ENCODE measurements around the gene CTNND1. TPM values are rescaled to one million over a fixed set of nuclear protein-coding genes. Genes with fewer than 3 reads are reported as not detected.
"Not testable (repeated sequence)": the region's sequence is repeated elsewhere in the genome, so short reads cannot be mapped to it uniquely, and the experiment has no call there.

The CTNND1 gene
- 66.9 and 70.8 TPM in 2 replicates for total RNA-seq (2014; rRNA removed; shearing (Covaris generic))

GRCh38 chr11:57761301-57762234 lies at the start of gene CTNND1:
TSS of gene CTNND1 (plus strand) at chr11:57761802. CDS start at chr11:57791479, 29,677 bp downstream.
- peak; percentile 95 for DNase-seq (ENCODE audit: low spot score)

GRCh38 chr11:57712256-57713150 lies 49.1 kb upstream of the CTNND1 start, which contains the start of gene TMX2:
TSS of gene TMX2 (plus strand) at chr11:57712593. CDS start at chr11:57712619, 26 bp downstream.
- DNase-seq (ENCODE audit: low spot score): peak; percentile 99

GRCh38 chr11:57713835-57714234 lies 47.8 kb upstream of the CTNND1 start:
- no peak for DNase-seq (ENCODE audit: low spot score)

GRCh38 chr11:57716726-57717125 lies 44.9 kb upstream of the CTNND1 start:
- DNase-seq (ENCODE audit: low spot score): not testable (repeated sequence)

GRCh38 chr11:57727185-57727584 lies 34.4 kb upstream of the CTNND1 start:
- no peak for DNase-seq (ENCODE audit: low spot score)

GRCh38 chr11:57728829-57729228 lies 32.8 kb upstream of the CTNND1 start:
- DNase-seq (ENCODE audit: low spot score): no peak

GRCh38 chr11:57729479-57729878 lies 32.1 kb upstream of the CTNND1 start:
- no peak for DNase-seq (ENCODE audit: low spot score)

- no peak for DNase-seq (ENCODE audit: low spot score)
Observed at GRCh38 chr11:57732661-57733060, 28.9 kb upstream of the CTNND1 start.

- DNase-seq (ENCODE audit: low spot score): no peak
Observed at GRCh38 chr11:57735619-57736298, 25.8 kb upstream of the CTNND1 start.

GRCh38 chr11:57741132-57742086 lies 20.2 kb upstream of the CTNND1 start, which contains the start of gene SELENOH:
TSS of gene SELENOH (plus strand) at chr11:57741491. CDS start at chr11:57741596, 105 bp downstream.
- peak; percentile 94 for DNase-seq (ENCODE audit: low spot score)

GRCh38 chr11:57742087-57742452 lies 19.5 kb upstream of the CTNND1 start:
- DNase-seq (ENCODE audit: low spot score): no peak

- DNase-seq (ENCODE audit: low spot score): no peak
Observed at GRCh38 chr11:57744357-57744756, 17.2 kb upstream of the CTNND1 start.

- no peak for DNase-seq (ENCODE audit: low spot score)
Observed at GRCh38 chr11:57745206-57745605, 16.4 kb upstream of the CTNND1 start.

- DNase-seq (ENCODE audit: low spot score): no peak
Observed at GRCh38 chr11:57746920-57747319, 14.7 kb upstream of the CTNND1 start.

- DNase-seq (ENCODE audit: low spot score): no peak
Observed at GRCh38 chr11:57751176-57751575, 10.4 kb upstream of the CTNND1 start.

- DNase-seq (ENCODE audit: low spot score): peak; percentile 34
Observed at GRCh38 chr11:57751676-57752253, 9.8 kb upstream of the CTNND1 start, which contains the start of gene BTBD18. TSS of gene BTBD18 (minus strand) at chr11:57751819. CDS start at chr11:57751188, 631 bp downstream.

- no peak for DNase-seq (ENCODE audit: low spot score)
Observed at GRCh38 chr11:57752954-57753353, 8.6 kb upstream of the CTNND1 start.

GRCh38 chr11:57758174-57758573 lies 3.4 kb upstream of the CTNND1 start:
- DNase-seq (ENCODE audit: low spot score): no peak

- DNase-seq (ENCODE audit: low spot score): no peak
Observed at GRCh38 chr11:57762235-57762861, 746 bp downstream of the CTNND1 start.

Data from A172 (cell line).